HL-60 (cell line): ENCODE results near the gene RXFP3.

Source experiments
- CTCF ChIP-seq: IDR thresholded peaks from one replicate; pipeline ENCODE4 v1.5.1; 2011; ENCODE audit warnings: low read length, control low read depth, inconsistent platforms; ENCODE audit not compliant: insufficient read depth
- GABPA ChIP-seq: IDR thresholded peaks from 2 replicates; pipeline ENCODE4 v1.6.1; 2012; ENCODE audit warnings: low read depth
- POLR2AphosphoS5 ChIP-seq: IDR thresholded peaks from 2 replicates; pipeline ENCODE4 v1.6.1; 2012; ENCODE audit warnings: low read depth

- TF ChIP-seq CTCF (no peak), POLR2AphosphoS5 (no peak), GABPA (no peak)
These were observed 976 bp downstream of the RXFP3 start for GRCh38 chr5:33937017-33937706.
